Stimulated activated CD4-positive, alpha-beta T cell treated with anti-CD3 and anti-CD28 coated beads, Interleukin-1b, Interleukin-23, amount 100 ng/mL, for 24 hours (primary cell): Measurements from ENCODE around the gene ZBTB4.
"Not testable (repeated sequence)": the region's sequence is repeated elsewhere in the genome, so short reads cannot be mapped to it uniquely, and the experiment has no call there.

Experiments used
- DNase-seq, 4 experiments: peaks; one replicate each; pipeline ENCODE4 v3.0.0-alpha.2; 2020; ENCODE audit warnings: low read depth in 4 of 4, low spot score in 1 of 4

ZBTB4 gene

DNA sequence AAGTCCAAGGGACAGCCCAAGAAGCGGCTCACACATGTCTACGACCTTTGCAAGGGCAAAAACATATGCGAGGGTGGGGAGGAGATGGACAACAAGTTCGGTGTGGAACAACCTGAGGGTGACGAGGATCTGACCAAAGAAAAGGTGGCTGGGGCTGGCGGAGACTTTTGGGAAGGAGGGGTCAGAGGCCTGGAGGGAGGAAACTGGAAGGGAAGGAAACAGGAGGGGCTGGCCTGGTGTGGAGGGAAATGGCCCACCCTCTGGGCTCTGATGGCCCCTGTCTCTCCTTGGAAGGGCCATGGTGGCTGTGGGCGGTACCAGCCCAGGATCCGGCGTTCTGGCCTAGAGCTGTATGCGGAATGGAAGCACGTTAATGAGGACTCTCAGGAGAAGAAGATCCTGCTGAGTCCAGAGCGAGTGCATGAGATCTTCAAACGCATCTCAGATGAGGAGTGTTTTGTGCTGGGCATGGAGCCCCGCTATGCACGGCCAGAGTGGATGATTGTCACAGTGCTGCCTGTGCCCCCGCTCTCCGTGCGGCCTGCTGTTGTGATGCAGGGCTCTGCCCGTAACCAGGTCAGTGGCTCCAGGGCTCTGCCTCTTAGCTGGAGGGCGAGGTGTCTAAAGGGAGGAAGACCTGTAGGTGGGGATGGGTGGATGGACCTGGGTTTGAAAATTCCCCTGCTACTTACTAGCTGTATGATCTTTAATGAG lies 17.2 kb upstream of the ZBTB4 start:
- no peak for DNase-seq

DNA sequence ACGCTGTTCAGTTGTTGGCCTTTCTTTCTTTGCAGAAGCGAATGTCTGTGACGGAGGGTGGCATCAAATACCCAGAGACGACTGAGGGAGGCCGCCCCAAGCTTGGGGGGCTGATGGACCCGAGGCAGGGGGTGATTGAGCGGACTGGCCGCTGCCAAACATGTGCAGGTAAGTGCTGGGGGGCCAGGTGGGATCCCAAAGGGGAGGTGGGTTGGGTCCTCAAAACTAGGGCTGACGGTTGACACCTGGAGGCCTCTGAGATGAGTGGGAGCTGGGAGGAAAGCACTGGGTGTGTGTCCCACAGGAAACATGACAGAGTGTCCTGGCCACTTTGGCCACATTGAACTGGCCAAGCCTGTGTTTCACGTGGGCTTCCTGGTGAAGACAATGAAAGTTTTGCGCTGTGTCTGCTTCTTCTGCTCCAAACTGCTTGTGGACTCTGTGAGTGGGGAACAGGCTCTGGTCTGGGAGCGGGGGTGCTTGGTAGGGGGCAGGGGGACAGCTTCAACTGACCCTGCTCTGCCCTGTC lies 16.5 kb upstream of the ZBTB4 start:
- DNase-seq = no peak

DNA sequence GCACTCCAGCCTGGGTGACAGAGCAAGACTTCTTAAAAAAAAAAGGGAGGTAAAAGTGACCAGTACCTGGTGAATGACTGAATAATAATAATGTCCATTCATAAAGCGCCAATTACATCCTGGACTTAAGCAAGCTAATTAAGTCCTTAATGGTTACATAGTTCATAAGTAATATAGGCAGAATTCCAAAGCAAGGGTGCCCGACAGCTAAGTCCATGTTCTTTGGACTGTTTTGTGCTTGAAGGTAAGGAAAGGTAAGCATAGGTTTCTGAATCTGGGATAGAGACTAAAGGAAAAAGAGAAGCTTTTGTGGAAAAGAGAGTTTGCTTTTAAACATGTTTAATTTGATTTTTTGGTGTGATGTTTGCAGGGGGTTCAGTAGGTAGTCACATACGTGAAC lies 14.5 kb upstream of the ZBTB4 start:
- no peak for DNase-seq

DNA sequence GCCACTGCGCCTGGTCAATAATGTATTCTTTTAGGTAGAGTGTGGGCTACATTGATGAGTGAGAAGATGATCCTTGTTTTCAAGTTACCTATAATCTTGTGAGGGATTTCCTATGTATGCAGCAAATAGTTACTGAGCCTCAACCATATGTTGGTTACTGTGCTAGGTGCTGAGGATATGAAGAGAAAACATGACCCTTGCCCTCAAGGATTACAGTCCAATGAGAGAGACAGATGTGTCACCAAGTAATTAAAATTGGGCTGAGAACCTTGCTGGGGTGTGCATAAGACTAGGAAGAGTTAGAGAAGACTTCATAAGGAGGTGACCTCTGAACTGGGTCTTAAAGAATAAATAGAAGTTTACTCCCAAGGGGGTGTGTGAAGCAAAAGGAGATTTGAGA lies 12.2 kb upstream of the ZBTB4 start:
- no peak for DNase-seq

DNA sequence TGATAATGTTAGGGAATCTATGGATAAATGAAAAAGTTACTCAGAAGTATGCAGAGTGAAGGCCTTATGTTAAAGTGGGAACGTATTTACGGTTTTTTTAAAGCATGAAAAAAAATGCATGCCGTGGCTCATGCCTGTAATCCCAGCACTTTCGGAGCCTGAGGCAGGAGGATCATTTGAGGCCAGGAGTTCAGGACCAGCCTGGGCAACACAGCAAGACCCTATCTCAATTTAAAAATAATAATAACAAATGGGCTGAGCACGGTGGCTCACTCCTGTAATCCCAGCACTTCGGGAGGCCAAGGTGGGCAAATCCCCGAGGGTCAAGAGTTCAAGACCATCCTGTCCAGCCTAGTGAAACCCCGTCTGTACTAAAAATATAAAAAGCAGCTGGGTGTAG lies 10.7 kb upstream of the ZBTB4 start:
- no peak for DNase-seq

DNA sequence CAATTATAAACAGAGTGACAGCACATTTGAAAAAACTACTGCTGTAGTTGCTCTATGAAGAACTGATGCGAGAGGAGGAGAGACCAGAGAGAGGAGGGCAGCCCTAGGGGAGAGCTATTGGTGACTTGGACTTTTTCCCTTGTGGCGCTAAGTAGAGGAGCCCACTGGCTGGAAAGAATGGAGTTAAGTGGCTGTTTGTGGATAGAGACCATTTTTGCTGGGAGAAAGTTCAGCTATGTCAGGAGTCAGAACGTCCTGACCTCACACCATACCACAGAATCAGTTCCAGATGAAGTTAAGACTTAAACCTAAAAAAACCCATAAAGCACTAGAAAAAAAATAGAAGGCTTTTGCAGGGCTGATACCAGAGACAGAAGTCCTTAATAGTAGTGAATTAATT lies 6.8 kb upstream of the ZBTB4 start:
- no peak for DNase-seq

DNA sequence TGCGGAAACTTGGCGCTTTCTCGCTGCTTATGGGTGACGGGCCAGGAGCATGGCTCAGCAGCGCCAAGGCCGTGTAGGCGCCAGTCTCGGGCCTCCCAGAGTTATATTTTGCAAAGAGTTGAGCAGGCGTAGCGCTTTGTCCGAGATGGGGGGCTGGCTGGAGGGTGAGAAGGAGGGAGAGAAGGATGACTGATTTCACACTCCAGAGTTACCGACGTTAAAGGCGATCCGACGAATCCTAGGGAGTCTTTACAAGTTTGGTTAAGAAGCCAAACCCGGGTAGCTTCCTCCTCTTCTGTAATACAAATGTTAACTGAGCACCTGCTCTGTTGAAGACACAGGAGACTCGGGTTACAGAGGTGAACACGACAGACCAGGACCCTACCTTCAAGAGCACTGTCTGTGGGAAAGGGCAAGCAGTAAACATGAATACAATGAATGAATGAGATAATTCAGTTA lies 5.5 kb upstream of the ZBTB4 start:
- DNase-seq = no peak

DNA sequence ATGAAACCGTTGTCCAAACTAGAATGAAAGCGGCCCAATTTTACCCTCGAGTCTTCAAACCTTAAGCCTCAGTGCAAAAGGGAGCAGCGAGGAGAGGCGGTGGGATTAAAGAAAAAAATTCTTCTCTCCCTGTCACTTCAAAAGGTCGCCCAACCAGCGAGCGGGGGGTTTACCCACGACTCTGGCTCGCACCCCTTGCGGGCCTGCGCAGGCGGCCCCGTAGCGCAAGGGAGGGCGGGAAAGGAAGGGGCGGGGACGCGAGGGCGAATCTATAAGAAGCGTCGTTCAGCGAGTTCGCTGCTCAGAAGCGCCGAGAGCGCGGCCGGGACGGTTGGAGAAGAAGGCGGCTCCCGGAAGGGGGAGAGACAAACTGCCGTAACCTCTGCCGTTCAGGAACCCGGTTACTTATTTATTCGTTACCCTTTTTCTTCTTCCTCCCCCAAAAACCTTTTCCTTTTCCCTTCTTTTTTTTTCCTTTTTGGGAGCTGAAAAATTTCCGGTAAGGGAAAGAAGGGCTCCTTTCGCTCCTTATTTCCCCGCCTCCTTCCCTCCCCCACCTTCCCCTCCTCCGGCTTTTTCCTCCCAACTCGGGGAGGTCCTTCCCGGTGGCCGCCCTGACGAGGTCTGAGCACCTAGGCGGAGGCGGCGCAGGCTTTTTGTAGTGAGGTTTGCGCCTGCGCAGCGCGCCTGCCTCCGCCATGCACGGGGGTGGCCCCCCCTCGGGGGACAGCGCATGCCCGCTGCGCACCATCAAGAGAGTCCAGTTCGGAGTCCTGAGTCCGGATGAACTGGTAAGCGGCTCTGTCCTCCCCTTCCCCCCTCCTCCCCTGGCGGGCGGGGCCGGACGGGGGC lies 4.9 kb upstream of the ZBTB4 start, which contains the start of gene POLR2A:
Gene POLR2A, plus strand, starts transcription at position 300 of the 852 bp plus-strand sequence.
- DNase-seq = peak; percentile 95 to 98 (median 95)

DNA sequence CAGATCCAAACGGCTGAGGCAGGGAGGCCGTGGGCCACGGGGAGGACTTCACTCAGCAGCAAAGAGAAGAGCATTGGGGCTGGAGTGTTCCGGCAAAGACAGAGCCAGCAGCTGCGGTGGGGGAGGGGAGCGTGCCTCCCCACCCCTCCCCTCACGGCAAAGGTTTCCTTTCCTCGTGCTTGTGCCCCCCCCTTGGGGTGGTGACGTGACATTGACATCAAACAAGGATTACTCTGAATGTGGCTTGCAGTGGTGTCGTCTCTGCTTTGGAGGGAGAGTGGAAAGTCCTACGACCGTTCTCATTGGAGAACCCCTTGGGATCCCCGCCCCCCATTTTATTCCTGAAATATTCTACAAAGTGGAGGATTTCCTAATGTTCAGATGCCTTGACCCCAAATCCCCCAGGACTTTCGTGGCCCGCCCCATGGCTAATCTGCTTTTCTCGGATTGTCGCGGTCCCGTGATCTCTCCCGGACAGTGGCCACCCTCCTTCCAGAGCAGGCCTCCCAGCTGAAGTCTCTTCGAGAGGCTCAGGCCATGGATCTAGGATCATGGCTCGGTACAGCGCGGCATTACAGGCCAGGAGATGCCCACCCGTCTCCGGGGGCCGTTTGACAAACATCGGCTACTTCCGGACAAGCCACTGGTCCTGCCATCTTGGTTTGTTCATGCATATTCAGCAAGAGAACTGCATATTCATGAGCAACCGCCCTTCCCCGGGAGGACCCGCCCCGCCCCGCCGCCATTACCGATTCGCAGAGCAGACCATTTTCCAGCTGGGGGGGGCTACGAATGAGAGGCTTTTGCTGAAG lies 4.0 kb upstream of the ZBTB4 start:
- DNase-seq = peak; percentile 85 to 91 (median 86)

DNA sequence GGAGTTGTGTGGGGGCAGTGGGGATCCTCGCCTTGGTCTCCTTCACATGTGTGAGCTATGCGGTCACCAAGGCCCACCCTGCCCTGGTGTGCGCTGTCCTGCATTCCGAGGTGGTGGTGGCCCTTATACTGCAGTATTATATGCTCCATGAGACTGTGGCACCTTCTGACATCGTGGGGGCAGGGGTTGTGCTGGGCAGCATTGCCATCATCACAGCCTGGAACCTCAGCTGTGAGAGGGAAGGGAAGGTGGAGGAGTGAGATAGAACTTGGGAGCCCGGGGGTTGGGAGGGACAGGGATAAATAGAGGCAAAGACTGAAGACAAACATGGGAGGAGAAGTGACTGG lies 3.3 kb upstream of the ZBTB4 start:
- DNase-seq = not testable (repeated sequence)

DNA sequence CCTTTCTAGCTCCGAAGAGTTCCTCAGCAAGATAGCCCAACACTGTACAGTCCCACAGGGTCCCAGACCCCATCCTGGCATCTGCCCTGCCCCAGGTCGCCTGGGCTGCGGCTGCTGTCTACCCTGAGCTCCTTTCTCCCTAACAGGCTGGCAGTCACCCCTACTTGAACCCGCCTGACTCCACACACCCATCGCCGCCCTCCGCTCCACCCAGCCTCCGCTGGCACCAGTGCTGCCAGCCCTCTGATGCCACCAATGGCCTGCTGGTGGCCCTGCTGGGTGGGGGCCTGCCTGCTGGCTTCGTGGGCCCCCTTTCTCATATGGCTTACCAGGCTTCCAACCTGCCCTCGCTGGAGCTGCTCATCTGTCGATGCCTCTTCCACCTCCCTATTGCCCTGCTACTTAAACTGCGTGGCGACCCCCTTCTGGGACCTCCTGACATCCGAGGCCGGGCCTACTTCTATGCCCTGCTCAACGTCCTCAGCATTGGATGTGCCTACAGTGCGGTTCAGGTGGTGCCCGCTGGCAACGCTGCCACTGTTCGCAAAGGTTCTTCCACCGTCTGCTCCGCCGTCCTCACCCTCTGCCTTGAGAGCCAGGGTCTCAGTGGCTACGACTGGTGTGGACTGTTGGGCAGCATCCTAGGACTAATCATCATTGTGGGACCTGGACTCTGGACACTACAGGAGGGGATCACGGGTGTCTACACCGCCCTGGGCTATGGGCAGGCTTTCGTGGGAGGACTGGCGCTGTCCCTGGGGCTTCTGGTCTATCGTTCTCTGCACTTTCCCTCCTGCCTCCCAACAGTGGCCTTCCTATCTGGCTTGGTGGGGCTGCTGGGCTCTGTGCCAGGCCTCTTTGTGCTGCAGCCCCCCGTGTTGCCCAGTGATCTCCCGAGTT lies 2.7 kb upstream of the ZBTB4 start:
- DNase-seq = not testable (repeated sequence)

DNA sequence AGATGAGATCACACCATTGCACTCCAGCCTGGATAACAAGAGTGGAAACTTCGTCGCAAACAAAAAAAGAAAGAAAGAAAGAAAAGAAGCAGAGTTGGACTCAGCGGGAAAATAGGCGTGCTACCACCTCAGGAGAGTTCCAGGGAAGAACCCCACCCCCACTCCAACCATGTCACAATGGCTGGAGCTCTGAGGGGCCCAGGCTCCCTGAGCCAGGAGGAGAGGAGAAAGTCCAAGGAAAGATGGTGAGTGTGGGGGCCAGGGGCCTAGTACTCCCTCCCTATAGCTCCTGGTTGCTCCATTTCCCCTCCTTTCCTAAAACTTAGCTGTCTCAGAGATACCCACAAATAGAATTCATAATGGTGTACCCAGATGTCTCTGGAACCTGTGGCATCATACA lies 1.8 kb upstream of the ZBTB4 start, which contains the start of gene SLC35G6:
Gene SLC35G6, plus strand, starts transcription at position 172 of the 400 bp plus-strand sequence. Its CDS starts 71 bp downstream, at position 243.
- not testable (repeated sequence) for DNase-seq

DNA sequence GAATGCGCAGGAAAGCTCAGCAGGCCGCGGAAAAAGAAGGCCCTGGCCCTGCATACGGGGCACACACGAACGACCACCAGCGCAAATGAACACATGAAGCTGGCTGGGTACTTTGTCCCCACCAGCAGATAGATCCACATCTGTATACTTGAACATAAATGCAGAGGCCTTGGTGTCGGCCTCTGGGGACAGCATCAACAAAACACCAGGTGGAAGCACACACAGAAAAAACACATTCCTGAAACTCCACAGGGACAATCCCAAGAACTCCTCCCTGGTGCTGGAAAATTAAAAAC lies 606 bp upstream of the ZBTB4 start:
- no peak for DNase-seq

DNA sequence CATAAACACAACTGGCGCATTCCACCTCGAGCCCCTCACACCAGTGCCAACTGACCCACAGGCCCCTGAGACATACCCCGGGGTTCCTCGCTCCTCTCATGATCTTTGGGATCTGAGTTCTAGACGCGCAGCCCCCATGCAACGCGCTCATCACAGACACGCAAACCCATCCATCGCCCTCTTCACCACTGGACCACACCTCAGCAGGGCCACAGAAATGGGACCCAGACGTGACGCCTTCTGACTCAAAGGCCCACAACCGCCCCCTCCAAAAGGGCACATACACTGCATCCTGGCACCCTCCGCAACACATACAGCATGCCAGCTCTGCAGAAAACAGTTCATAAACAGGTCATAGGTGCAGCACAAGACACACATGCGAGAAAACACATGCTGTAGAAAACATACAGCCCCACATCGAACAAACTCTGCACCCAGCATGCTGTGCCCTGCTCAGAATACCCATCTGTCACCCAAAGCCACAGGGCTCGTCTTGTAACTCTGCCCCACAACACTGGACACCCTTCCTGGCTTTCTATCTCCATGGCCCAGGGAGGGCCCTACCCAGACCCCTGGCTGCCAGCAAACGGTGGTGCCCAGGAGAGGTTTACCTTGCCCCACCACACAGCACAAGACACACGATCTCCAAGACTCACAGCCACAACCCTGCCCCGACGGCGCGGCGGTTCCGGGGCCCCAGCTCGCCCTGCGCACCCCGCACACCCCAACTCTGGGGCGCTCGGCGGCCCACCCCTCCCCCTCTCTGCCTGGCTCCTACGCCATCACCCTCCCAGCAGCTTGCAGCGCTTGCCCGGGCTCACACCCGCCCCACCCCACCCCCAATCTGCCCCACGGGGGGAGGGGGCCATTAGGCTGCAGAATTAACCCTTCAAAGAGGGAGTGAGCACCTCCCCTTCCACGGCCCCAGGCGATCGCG lies 887 bp downstream of the ZBTB4 start:
- DNase-seq = peak in 3 of 4 experiments; percentile 24 to 41 (median 35)

DNA sequence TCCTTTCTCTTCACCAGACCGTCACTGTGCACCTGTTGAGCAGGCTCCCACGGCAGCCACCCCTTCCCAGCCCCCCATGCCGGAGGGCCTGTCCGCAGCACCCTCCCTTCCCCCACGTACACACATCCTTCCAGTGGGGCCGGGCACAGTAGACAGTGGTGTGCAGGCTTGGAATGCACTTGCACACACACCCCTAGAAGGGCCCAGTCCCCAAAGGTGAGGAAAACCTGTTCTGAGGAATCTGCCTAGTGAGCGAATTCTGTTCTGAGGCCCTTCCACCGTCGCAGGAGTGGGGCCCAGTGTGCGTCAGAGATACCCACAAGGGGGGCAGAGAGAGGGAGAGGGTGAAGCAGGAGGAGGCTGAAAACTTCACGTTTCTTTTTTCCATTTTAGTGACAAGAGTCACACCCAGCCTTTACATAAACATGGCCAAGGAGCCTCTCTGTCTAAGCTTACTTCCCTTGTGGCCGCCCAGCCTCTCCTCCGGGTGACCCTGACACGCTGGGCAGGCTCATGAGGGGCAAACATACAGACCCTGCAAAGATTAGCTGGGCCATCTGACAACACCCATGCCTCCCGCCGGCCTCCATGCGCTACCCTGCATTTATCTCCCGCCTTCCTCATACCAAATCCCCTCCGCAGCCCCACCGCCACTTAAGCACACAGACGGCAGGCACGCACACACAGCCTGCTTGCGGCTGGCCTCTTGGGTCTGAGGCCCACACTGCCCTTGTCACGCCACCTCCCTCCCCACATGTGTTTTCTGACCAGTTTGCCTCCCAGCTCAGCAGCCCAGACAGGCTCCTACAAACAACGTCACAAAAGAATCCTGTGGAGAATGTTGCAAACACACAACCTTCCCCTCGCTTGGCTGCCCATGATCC lies 1.8 kb downstream of the ZBTB4 start:
- peak in 1 of 4 experiments; percentile 26 for DNase-seq

DNA sequence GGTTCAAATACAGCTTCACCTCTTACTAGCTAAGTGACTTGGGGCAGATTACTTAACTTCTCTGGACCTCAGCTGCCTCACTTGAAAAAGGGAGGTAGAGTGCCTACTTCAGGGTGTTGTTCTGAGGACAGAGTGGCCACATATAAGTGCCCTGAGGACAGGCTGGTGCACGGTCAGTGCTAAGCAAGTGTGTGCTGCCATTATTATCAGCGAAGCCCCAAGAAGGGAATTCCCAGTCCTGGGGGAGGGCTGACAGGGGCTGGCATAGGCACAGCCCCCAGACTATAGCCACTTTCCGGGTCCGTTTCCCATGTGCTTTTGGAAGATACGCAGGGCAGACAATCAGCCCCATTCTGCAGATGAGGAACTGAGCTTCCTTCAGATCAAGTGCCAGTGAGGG lies 2.5 kb downstream of the ZBTB4 start:
- no peak for DNase-seq

DNA sequence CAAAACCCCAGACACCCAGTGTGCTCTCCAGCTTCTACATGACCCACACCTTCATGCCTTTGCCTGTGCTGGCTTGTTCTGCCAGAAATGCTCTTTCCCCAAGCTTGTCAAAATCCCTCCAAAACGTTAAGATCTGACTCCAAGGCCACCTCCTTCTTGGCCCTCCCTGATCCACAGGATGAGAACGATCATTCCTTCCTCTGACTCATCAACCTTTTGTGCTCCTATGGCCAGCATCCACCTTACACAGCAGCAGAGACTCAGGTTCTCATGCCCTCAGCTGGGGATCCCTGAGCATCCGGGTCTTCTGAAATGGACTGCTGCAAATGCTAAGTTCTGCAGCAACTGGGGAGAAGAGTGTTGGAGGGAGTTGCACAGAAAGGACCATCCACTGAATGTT lies 2.9 kb downstream of the ZBTB4 start:
- no peak for DNase-seq

DNA sequence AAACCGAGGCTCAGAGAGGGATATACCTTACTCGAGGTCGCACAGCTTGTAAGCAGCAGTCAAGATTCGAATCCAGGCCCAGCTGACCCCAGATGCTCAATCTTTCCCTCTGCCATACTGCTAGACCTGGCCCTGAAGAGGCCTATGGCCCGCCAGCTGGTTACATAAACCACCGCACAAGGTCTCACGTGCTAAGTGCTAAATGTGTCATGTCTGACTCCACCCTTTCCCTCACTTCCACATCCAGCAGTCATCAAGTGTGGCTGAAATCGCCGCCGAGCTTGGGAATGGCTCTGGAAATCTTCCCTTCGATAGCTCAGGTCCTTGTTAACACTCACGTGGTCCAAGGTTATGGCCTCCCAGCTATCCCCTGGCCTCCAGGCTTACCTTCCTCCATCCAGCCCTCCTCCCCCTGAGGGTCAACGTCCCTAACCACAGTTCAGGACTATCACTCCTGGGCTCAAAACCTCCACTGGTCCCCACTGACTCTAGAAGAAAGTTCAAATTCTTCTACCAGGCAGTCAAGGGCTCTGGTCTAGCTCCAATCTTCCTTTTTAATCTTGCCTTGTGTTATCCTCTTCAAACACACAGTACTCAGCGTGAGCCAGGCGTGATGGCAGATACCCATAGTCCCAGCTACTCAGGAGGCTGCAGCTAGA lies 3.5 kb downstream of the ZBTB4 start:
- no peak for DNase-seq
